ENCODE results near the gene KLF2. TPM values are rescaled to one million over a fixed set of nuclear protein-coding genes. Genes with fewer than 3 reads are reported as not detected.

Gene KLF2
- total and polyA plus RNA-seq, 10 of the 15 experiments (the other 5 are each of a cell fraction or from before 2014, with no cell fraction given) = 0.16 to 13.7 (median 1.0) TPM

DNA sequence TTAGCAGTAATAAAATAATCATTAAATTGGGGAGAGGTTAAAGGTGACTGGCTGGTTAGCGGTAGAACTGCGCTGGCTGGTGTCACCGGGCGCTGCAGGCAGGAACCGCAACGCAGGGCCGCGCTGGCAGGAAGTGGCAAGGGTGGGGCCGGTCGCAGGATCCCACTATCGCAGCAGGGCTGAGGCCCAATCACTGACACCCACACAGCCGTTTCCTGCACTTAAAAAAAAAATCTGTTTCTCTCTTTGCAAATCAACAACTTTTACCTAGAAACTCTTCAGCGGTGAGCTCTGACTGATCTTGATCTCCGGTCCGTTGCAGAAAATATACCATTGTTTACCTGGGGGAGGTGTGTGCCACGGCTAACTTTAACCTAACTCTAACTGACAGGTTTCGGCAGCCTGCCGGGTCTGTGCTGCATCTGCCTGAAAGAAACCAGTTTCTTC lies 46.9 kb downstream of the KLF2 start (continued):
- no peak for TF ChIP-seq ZZZ3 (IDR thresholded peaks at IDR 0.05; ENCODE audit: control insufficient read depth, insufficient read length, low read depth)
- TF ChIP-seq IKZF2 (IDR thresholded peaks at IDR 0.05) = peak in 1 of 2 experiments; percentile 64; a peak in 3 of 4 replicates
- no peak; the same call in 1 of the 2 replicates for TF ChIP-seq MTA3 (IDR thresholded peaks at IDR 0.05; ENCODE audit: borderline replicate concordance, low read length)
- TF ChIP-seq TCF7 (IDR thresholded peaks at IDR 0.05; ENCODE audit: borderline replicate concordance) = no peak
- TF ChIP-seq ASH2L (IDR thresholded peaks at IDR 0.05; ENCODE audit: borderline replicate concordance, low read depth) = no peak
- TF ChIP-seq MEF2A (IDR thresholded peaks at IDR 0.05; ENCODE audit: insufficient read depth, low read depth, low read length) = peak; percentile 88
- TF ChIP-seq HDAC6 (IDR thresholded peaks at IDR 0.05; ENCODE audit: unreplicated experiment) = no peak
- TF ChIP-seq FOXK2 (IDR thresholded peaks at IDR 0.05) = no peak
- no peak for TF ChIP-seq POU2F2 (IDR thresholded peaks at IDR 0.05; ENCODE audit: borderline replicate concordance, low read depth, low read length)
- TF ChIP-seq IKZF1 (conservative IDR thresholded peaks at IDR 0.05) = peak; percentile 77
- no peak; the same call in 1 of the 2 replicates for TF ChIP-seq CHD2 (IDR thresholded peaks at IDR 0.05; ENCODE audit: borderline replicate concordance, low read depth, low read length)
- peak; percentile 80 for TF ChIP-seq ZBED1 (IDR thresholded peaks at IDR 0.05; ENCODE audit: borderline replicate concordance)
- TF ChIP-seq, protein P1, sequence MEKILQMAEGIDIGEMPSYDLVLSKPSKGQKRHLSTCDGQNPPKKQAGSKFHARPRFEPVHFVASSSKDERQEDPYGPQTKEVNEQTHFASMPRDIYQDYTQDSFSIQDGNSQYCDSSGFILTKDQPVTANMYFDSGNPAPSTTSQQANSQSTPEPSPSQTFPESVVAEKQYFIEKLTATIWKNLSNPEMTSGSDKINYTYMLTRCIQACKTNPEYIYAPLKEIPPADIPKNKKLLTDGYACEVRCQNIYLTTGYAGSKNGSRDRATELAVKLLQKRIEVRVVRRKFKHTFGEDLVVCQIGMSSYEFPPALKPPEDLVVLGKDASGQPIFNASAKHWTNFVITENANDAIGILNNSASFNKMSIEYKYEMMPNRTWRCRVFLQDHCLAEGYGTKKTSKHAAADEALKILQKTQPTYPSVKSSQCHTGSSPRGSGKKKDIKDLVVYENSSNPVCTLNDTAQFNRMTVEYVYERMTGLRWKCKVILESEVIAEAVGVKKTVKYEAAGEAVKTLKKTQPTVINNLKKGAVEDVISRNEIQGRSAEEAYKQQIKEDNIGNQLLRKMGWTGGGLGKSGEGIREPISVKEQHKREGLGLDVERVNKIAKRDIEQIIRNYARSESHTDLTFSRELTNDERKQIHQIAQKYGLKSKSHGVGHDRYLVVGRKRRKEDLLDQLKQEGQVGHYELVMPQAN (conservative IDR thresholded peaks at IDR 0.05) = no peak
- no peak for TF ChIP-seq LARP7 (IDR thresholded peaks at IDR 0.05)
- TF ChIP-seq, protein P2, sequence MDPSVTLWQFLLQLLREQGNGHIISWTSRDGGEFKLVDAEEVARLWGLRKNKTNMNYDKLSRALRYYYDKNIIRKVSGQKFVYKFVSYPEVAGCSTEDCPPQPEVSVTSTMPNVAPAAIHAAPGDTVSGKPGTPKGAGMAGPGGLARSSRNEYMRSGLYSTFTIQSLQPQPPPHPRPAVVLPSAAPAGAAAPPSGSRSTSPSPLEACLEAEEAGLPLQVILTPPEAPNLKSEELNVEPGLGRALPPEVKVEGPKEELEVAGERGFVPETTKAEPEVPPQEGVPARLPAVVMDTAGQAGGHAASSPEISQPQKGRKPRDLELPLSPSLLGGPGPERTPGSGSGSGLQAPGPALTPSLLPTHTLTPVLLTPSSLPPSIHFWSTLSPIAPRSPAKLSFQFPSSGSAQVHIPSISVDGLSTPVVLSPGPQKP (IDR thresholded peaks at IDR 0.05; ENCODE audit: low read depth, low read length) = peak; percentile 51
- no peak for TF ChIP-seq SMAD5 (IDR thresholded peaks at IDR 0.05; ENCODE audit: low read depth)
- TF ChIP-seq RELA (IDR thresholded peaks at IDR 0.05; ENCODE audit: borderline replicate concordance, partially characterized antibody) = no peak
- TF ChIP-seq, protein P3, sequence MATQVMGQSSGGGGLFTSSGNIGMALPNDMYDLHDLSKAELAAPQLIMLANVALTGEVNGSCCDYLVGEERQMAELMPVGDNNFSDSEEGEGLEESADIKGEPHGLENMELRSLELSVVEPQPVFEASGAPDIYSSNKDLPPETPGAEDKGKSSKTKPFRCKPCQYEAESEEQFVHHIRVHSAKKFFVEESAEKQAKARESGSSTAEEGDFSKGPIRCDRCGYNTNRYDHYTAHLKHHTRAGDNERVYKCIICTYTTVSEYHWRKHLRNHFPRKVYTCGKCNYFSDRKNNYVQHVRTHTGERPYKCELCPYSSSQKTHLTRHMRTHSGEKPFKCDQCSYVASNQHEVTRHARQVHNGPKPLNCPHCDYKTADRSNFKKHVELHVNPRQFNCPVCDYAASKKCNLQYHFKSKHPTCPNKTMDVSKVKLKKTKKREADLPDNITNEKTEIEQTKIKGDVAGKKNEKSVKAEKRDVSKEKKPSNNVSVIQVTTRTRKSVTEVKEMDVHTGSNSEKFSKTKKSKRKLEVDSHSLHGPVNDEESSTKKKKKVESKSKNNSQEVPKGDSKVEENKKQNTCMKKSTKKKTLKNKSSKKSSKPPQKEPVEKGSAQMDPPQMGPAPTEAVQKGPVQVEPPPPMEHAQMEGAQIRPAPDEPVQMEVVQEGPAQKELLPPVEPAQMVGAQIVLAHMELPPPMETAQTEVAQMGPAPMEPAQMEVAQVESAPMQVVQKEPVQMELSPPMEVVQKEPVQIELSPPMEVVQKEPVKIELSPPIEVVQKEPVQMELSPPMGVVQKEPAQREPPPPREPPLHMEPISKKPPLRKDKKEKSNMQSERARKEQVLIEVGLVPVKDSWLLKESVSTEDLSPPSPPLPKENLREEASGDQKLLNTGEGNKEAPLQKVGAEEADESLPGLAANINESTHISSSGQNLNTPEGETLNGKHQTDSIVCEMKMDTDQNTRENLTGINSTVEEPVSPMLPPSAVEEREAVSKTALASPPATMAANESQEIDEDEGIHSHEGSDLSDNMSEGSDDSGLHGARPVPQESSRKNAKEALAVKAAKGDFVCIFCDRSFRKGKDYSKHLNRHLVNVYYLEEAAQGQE (IDR thresholded peaks at IDR 0.05; ENCODE audit: low read depth, low read length) = no peak
- TF ChIP-seq, protein P4, sequence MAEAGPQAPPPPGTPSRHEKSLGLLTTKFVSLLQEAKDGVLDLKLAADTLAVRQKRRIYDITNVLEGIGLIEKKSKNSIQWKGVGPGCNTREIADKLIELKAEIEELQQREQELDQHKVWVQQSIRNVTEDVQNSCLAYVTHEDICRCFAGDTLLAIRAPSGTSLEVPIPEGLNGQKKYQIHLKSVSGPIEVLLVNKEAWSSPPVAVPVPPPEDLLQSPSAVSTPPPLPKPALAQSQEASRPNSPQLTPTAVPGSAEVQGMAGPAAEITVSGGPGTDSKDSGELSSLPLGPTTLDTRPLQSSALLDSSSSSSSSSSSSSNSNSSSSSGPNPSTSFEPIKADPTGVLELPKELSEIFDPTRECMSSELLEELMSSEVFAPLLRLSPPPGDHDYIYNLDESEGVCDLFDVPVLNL (IDR thresholded peaks at IDR 0.05; ENCODE audit: low read depth, low read length) = no peak
- TF ChIP-seq PML (IDR thresholded peaks at IDR 0.05; ENCODE audit: low read length) = no peak
- TF ChIP-seq, protein P5, sequence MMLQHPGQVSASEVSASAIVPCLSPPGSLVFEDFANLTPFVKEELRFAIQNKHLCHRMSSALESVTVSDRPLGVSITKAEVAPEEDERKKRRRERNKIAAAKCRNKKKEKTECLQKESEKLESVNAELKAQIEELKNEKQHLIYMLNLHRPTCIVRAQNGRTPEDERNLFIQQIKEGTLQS (IDR thresholded peaks at IDR 0.05; ENCODE audit: borderline replicate concordance, extremely low read depth, low read depth, low read length) = no peak
- TF ChIP-seq, protein P6, sequence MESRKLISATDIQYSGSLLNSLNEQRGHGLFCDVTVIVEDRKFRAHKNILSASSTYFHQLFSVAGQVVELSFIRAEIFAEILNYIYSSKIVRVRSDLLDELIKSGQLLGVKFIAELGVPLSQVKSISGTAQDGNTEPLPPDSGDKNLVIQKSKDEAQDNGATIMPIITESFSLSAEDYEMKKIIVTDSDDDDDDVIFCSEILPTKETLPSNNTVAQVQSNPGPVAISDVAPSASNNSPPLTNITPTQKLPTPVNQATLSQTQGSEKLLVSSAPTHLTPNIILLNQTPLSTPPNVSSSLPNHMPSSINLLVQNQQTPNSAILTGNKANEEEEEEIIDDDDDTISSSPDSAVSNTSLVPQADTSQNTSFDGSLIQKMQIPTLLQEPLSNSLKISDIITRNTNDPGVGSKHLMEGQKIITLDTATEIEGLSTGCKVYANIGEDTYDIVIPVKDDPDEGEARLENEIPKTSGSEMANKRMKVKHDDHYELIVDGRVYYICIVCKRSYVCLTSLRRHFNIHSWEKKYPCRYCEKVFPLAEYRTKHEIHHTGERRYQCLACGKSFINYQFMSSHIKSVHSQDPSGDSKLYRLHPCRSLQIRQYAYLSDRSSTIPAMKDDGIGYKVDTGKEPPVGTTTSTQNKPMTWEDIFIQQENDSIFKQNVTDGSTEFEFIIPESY (IDR thresholded peaks at IDR 0.05) = no peak; the same call in 1 of the 2 replicates
